Raji (cell line): ENCODE measurements around the gene SMR3B.

Experiments used
- POLR2A ChIP-seq: IDR thresholded peaks from 2 replicates; pipeline ENCODE4 v1.6.1; 2011; ENCODE audit warnings: low read depth, low read length, control low read depth; ENCODE audit not compliant: insufficient read depth

Gene SMR3B

DNA sequence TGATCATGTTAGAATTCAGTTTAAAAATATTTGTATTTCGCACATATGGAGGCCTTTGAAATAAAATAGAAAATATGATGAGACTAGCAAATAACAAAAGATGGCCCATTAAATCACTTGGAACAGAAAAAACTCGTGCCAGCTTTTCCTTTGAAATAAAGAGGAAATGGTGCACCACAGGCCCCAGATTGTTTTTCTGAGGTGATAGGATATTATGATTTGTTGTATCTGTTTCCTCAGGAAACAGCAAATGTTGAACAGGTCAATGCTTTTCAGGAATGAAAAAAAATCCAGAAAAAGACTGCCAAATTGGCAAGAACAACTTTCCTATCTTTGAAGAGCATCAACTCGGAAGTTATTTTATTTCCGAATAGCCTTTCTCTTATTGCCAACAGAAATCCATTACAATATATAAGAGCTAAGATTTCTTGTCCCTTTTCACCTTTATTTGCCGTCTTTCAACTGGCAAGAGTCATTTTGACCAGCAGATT, at the start of gene SMR3B:
SMR3B (plus strand) TSS at position 441 of the 491 bp plus-strand sequence. CDS start 1,380 bp downstream, outside the sequence.
- TF ChIP-seq POLR2A, result no peak

- TF ChIP-seq POLR2A, result no peak
These were observed 48.2 kb upstream of the SMR3B start, which contains the start of gene CABS1 for GRCh38 chr4:70334681-70335080. Gene CABS1 (plus strand): TSS chr4:70334981. CDS start chr4:70335040, 59 bp downstream.

- no peak for TF ChIP-seq POLR2A
These were observed 46.9 kb upstream of the SMR3B start for GRCh38 chr4:70336043-70336442.

- no peak for TF ChIP-seq POLR2A
These were observed 45.0 kb upstream of the SMR3B start for GRCh38 chr4:70337886-70338420.

GRCh38 chr4:70356185-70356584, 26.7 kb upstream of the SMR3B start:
- no peak for TF ChIP-seq POLR2A

DNA sequence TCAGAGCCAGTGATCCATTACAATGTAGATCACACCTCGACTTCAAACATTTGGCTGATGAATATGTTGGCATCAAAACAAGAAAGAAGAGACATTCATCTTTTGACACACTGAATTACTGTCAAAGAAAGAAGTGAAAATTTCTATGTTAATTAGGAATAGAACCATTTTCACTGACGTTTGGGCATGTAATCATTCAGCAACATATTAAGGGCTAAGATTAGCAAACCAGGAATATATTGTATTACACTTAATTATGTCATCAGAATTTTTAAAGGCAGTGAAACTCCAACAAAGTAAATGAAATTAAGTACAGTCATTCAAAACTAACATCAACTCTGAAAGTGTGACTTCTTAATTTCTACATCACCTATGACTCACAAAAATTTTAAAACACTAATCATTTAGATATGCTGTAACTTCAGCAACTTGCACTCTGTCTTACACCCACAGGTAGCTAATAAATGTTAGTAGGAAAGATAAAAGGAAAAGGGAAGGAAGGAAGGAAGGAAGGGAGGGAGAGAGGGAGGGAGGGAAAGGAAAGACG, 23.7 kb upstream of the SMR3B start:
- no peak for TF ChIP-seq POLR2A

GRCh38 chr4:70360460-70360859, 22.5 kb upstream of the SMR3B start, which contains the start of gene SMR3A:
Gene SMR3A (plus strand): TSS chr4:70360760. CDS start chr4:70362116, 1,356 bp downstream.
- TF ChIP-seq POLR2A, result no peak

- no peak for TF ChIP-seq POLR2A
These were observed 18.9 kb upstream of the SMR3B start for GRCh38 chr4:70364002-70364401.

- TF ChIP-seq POLR2A, result no peak
These were observed 17.5 kb upstream of the SMR3B start for GRCh38 chr4:70365479-70365878.

DNA sequence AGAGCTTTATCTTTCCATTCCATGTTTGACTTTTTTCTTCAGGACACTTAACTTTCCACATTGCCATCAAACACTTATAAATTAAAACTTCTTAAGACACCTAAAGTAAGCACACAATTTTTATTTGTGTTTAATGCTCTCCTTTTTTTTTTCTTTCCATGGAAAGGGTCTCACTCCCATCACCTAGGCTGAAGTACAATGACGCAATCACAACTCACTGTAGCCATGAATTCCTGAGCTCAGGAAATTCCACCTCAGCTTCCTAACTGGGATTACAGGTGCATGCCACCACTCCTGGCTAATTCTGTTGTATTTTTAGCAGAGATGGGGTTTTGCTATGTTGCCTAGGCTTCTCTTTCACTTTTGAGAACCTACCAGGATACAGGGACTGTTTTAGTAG, 15.1 kb upstream of the SMR3B start:
- TF ChIP-seq POLR2A, result no peak

DNA sequence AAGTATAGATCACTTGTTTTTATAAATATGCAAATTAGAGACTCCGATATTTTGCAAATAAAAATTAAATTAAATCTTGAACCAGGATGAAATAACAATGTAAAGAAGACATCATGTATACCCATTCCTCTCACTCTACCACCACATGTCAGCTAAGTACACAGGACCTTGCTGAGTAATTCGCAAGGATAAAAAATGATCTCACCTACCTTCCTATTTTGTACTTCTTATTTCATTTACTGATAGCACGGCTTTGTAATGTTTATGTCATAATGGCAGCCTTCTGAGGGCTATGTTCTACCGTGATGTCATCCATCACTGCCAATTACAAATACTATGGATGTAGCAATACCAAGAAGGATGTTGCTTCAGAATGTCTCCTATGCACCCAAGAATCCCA, 10.9 kb upstream of the SMR3B start:
- TF ChIP-seq POLR2A, result no peak

DNA sequence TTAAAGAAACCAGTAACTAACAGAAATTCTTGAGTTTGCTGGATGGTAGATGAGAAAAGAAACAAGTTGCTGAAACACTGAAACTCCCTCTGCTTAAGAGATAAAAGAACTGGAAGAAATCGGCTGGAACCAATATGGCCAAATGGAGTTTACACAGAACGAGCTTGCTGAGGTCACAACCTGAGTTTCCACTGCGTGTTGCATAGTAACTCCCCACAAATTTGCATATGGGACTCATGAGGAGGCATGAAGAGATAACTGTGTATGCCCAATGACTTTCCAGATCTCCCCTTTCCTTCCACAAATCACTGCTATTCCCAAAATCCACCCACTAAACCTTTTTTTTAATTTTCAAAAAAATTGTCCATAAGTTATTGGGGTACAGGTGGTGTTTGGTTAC, 10.2 kb upstream of the SMR3B start:
- TF ChIP-seq POLR2A, result no peak

DNA sequence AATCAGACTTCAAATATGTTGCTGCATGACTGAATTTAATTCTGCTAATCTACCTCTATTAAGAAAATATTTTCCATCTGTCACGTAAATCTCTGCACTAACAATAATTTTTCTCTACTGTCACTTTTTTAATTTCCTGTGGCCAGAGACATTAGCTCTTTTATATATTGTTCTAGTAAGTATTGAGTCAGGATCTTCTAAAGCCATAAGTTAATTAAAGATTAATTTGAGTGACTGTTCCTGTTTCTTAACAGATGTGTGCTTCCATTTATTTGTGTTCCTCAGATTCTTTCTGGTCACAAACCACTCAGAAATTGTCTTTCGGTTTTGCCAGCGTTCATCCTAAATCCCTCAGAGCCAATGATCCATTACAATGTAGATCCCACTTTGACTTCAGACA, 2.4 kb upstream of the SMR3B start:
- TF ChIP-seq POLR2A, result no peak

DNA sequence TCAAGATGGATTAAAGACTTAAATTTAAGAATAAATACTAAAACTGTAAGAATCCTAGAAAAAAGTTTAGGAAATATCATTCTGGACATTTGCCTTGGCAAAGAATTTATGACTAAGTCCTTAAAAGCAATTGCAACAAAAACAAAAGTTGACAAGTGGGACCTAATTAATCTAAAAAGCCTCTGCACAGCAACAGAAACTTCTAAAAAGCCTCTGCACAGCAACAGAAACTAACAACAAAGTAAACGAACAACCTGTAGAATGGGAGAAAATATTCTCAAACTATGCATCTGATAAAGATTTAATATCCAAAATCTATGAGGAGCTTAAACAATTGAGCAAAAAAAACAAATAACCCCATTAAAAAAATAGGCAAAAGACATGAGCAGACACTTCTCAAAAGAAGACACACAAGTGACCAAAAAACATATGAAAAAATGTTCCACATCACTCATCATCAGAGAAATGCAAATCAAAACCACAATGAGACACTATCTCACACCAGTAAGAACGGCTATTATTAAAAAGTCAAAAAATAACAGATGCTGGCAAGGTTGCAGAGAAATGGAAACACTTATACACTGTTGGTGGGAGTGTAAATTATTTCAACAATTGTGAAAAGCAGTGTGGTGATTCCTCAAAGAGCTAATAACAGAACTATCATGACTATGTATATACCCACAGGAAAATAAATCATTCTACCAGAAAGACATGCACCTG, 9.3 kb downstream of the SMR3B start:
- TF ChIP-seq POLR2A, result no peak

GRCh38 chr4:70397580-70397979, 14.6 kb downstream of the SMR3B start, which contains the start of gene OPRPN:
Gene OPRPN (plus strand): TSS chr4:70397940. CDS start chr4:70399286, 1,346 bp downstream.
- no peak for TF ChIP-seq POLR2A

GRCh38 chr4:70399319-70399718, 16.4 kb downstream of the SMR3B start:
- no peak for TF ChIP-seq POLR2A
